NCI-H460 (cell line): ENCODE results near the gene OR11G2. TPM values are rescaled to one million over a fixed set of nuclear protein-coding genes. Genes with fewer than 3 reads are reported as not detected.
"Not testable (repeated sequence)": the region's sequence is repeated elsewhere in the genome, so short reads cannot be mapped to it uniquely, and the experiment has no call there.

ENCODE experiments used
- DNase-seq: peaks from one replicate; pipeline ENCODE4 v3.0.0-alpha.2; 2016; ENCODE audit warnings: low read depth; ENCODE audit errors: extremely low read depth
- small RNA-seq, 2 experiments: library from RNA; depleted of rRNA; stranded (forward); fragments of <200 nt; gene quantifications; one replicate each; pipeline ENCODE3, GENCODE V24; 2014
- total RNA-seq: library from RNA; depleted of rRNA; stranded (reverse); fragments of >200 nt; shearing (Covaris generic); gene quantifications from 2 replicates; pipeline ENCODE4 v1.2.3, GENCODE V29; 2014; rRNA removed

OR11G2 gene
- total RNA-seq, 1 experiment from 2014 or later = not detected

- peak; percentile 42 for DNase-seq
Measured at GRCh38 chr14:20219033-20219432, 28.3 kb downstream of the OR11G2 start.

GRCh38 chr14:20223410-20223809 is 32.7 kb downstream of the OR11G2 start, which contains the start of gene OR11H6:
TSS of gene OR11H6 (plus strand) at chr14:20223710. CDS start at chr14:20223710, 0 bp downstream.
- DNase-seq = no peak

GRCh38 chr14:20228681-20229080 is 38.0 kb downstream of the OR11G2 start, which contains the start of gene OR11H7:
TSS of gene OR11H7 (plus strand) at chr14:20228981.
- no peak for DNase-seq

- DNase-seq = not testable (repeated sequence)
Measured at GRCh38 chr14:20235415-20235814, 44.7 kb downstream of the OR11G2 start.

- DNase-seq = peak; percentile 16
Measured at GRCh38 chr14:20247646-20248246, 57.0 kb downstream of the OR11G2 start.

Small RNA genes within 50 kb of the gene (small RNA-seq; reads per million reads assigned to genes)
- gene GTF2IP22 = 0 reads per million in 2 experiments

Other genes starting within 250 kb of the OR11G2 start
- not detected in 2 replicates for gene OR4K15, start 215.3 kb upstream of the OR11G2 start, total RNA-seq
- not detected in 2 replicates for gene OR4Q2, start 188.7 kb upstream of the OR11G2 start, total RNA-seq
- not detected in 2 replicates for gene OR4K14, start 171.6 kb upstream of the OR11G2 start, total RNA-seq
- gene OR4K13, start 154.9 kb upstream of the OR11G2 start, total RNA-seq = 0.02 TPM in 1 of 2 replicates, not detected in the other
- gene OR4L1, start 130.9 kb upstream of the OR11G2 start, total RNA-seq = not detected in 2 replicates
- gene OR4K17, start 80.2 kb upstream of the OR11G2 start, total RNA-seq = not detected in 2 replicates
- not detected in 2 replicates for gene OR4N5, start 52.1 kb upstream of the OR11G2 start, total RNA-seq
- gene OR11H6, start 32.8 kb downstream of the OR11G2 start, total RNA-seq = not detected in 2 replicates
- not detected in 2 replicates for gene OR11H7, start 38.1 kb downstream of the OR11G2 start, total RNA-seq
- gene OR11H4, start 48.4 kb downstream of the OR11G2 start, total RNA-seq = not detected in 2 replicates
- gene TTC5, start 115.1 kb downstream of the OR11G2 start, total RNA-seq = 13.0 and 18.7 TPM in 2 replicates
- gene CCNB1IP1, start 142.4 kb downstream of the OR11G2 start, total RNA-seq = 258 and 275 TPM in 2 replicates
- gene PARP2, start 152.7 kb downstream of the OR11G2 start, total RNA-seq = 35.7 and 39.4 TPM in 2 replicates
- 13.0 and 13.3 TPM in 2 replicates for gene TEP1, start 222.6 kb downstream of the OR11G2 start, total RNA-seq
- not detected in 2 replicates for gene KLHL33, start 245.3 kb downstream of the OR11G2 start, total RNA-seq